GM12865 (cell line): Measurements from ENCODE around the gene DGCR8.
A peak's percentile ranks its signal among the peaks of the same experiment; 100 is the strongest.

Source experiments
- DNase-seq: peaks from one replicate; pipeline ENCODE4 v3.0.0; 2010; ENCODE audit warnings: low read depth
- H3K4me3 ChIP-seq: 2 replicates; pipeline ENCODE4 v1.5.1; 2011; ENCODE audit warnings: mild to moderate bottlenecking, low read depth, low read length, control low read depth
- CTCF ChIP-seq: IDR thresholded peaks from 2 replicates; pipeline ENCODE4 v1.5.1; 2011; ENCODE audit warnings: low read length, control low read depth, low read depth, inconsistent platforms; ENCODE audit not compliant: insufficient read depth; ENCODE audit errors: missing control alignments

Gene DGCR8

GRCh38 chr22:20113551-20114310 is 33.7 kb downstream of the DGCR8 start:
- H3K4me3 ChIP-seq: no peak overlapping the region
- no peak for TF ChIP-seq CTCF
- no peak for DNase-seq

GRCh38 chr22:20114506-20115475 is 34.8 kb downstream of the DGCR8 start:
- no peak overlapping the region for H3K4me3 ChIP-seq
- no peak for DNase-seq
- TF ChIP-seq CTCF: no peak

- no peak for TF ChIP-seq CTCF
- peak within 1 kb of the TSS; percentile 86 for H3K4me3 ChIP-seq
- DNase-seq: no peak
Observed at GRCh38 chr22:20115691-20116375, 35.8 kb downstream of the DGCR8 start, which contains the start of gene RANBP1. RANBP1 (plus strand) TSS chr22:20116104; CDS start chr22:20116185, 81 bp downstream.

GRCh38 chr22:20116376-20116950 is 36.4 kb downstream of the DGCR8 start:
- H3K4me3 ChIP-seq: peak overlapping the region; percentile 86
- no peak for TF ChIP-seq CTCF
- no peak for DNase-seq

GRCh38 chr22:20116951-20117632 is 37.1 kb downstream of the DGCR8 start, which contains the start of gene TRMT2A:
TRMT2A (minus strand) TSS chr22:20117226; CDS start chr22:20116906, 320 bp downstream.
- no peak for TF ChIP-seq CTCF
- peak within 1 kb of the TSS; percentile 86 for H3K4me3 ChIP-seq

More at GRCh38 chr22:20116951-20117632, 37.1 kb downstream of the DGCR8 start, which contains the start of gene TRMT2A:
- peak; percentile 99 for DNase-seq
